HG03457 (cell line): ENCODE results near the gene SRPRB.
"Not testable (repeated sequence)": the region's sequence is repeated elsewhere in the genome, so short reads cannot be mapped to it uniquely, and the experiment has no call there.

Source experiments
- ATAC-seq: cut with Tn5 transposase; IDR thresholded peaks from one replicate; pipeline ENCODE4 v1.9.1; 2021; ENCODE audit warnings: moderate number of reproducible peaks; ENCODE audit not compliant: unreplicated experiment

The SRPRB gene

GRCh38 chr3:133777807-133778568 is 27.6 kb upstream of the SRPRB start:
- no peak for ATAC-seq

DNA sequence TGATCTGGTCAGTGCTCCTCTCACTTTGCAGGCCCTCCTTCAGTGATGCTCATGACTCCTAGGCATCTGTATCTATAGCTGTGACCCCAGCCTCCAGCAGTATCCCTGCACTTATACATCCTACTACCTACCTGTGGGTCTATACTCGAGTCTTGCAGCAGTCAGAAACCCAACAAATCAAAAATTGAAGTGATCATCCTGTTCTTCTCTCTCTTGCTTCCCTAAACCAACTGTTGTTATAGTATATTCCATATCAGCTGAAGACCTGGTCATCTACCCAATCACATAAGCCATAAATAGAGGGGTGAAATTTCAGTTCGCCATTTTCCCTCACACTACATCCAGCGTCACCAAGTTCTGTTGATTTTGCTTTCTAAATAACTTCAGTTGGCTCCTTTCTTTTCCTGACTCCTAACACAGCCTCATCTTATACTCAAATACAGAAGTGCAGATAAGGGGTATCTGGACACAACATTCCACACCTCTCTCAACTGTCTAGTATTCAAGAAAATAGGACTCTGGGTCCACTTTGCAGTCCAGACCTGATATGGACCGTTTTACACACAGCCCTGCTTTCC is 25.9 kb upstream of the SRPRB start:
- no peak for ATAC-seq

DNA sequence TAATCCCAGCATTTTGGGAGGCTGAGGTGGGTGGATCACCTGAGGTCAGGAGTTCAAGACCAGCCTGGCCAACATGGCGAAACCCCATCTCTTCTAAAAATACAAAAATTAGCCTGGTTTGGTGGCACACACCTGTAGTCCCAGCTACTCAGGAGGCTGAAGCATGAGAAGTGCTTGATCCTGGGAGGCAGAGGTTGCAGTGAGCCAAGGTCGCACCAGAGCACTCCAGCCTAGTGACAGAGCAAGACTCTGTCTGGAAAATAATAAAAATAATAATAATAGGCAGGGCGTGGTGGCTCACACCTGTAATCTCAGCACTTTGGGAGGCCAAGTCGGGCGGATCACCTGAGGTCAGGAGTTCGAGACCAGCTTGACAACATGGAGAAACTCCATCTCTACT is 24.9 kb upstream of the SRPRB start:
- not testable (repeated sequence) for ATAC-seq

- no peak for ATAC-seq
Observed at GRCh38 chr3:133781570-133781969, 24.0 kb upstream of the SRPRB start.

GRCh38 chr3:133782454-133782853 is 23.2 kb upstream of the SRPRB start:
- no peak for ATAC-seq

DNA sequence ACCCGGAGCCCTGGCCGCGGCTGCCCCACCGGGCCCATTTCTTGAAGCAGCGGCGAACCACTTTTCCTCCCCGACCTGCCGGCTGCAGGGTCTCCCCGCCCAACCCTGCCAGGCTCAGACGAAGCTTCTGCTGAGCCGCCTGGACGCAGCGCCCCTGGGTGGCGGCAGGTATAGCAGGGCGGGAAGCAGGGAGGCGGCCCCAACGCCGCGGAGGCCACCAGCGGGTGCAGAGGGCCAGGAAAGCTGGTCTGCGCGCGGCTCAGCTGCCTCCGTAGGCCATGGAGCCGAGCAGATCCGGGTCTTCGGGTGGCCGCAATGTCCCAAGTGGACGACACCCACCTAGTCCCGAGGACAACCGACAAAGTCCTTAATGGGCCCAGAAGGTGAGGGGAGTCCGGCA is 21.9 kb upstream of the SRPRB start:
- ATAC-seq = no peak

DNA sequence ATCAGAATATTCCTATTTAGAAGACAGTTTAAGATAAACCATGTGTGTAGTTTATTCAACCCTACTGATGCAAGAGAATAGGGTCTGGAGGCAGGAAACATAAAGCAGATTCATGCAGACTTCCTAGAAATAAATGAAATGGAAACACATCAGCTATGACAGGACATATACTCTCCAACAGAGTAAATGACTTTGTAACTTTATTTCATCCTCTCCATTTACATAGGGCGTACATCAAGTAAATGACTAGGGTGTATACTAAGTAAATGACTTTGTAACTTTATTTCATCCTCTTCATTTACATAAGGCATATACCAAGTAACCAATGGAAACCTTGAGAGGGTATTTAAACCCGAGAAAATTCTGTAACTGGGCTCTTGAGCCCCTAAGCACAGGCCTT is 17.6 kb upstream of the SRPRB start:
- ATAC-seq = no peak

DNA sequence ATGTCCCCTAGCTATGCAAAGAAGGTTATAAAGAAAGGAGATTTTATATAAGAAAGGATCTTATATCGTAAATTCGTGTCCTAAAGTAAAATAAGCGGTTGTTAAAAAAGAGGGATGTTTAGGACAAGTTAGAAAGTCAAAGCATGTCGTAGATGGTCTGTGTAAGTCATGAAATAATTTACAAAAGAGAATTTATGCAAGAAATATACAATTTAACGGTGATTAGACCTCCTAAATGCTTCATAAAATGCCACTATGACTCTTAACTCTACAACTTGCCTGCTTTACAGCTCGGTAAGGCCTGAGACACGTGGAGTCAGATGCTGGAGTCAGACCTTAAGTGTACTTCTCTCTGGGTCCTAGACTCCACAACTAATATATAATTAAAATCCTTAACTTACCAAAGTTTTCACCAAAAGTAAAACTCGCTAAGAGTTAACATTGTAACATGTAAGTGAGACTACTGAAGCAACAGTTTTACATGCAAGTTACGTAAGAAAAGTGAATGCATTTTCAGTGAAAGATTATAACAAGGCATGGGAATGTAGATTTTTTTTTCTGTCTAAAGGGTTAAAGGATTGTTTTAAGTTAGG is 13.3 kb upstream of the SRPRB start:
- no peak for ATAC-seq

DNA sequence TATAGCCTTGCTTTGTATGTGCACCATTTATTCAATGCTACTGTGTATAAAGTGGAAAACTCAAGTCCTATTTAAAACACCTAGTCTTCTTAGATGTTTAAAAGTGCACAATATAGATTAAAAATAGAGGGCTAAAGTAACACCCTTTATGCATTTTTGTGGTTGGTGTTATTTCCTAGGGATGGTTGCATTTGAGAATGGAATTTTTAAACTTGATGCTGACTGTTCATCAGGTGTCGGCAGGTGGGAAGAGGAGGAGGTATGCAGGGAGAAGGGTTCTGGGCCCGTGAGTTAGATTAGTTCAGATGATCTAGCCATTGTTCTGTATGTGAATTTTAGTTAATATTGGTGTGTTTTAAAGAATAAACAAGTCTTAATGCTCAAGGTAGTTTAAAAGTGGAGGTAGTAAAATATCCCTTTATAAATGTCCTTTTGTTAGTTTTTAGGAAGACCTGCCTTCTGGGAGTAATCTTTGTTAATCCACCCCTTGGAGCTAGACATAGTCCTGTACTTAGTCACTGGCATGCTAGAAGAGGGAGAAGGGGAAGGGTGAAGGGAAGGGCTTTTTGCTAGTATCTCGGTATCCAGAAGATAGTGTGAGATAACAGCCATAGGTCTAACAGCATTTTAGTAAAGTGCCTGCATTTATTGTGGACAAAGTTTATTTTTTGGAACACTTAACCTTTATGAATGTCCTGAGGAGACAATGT is 8.1 kb upstream of the SRPRB start:
- ATAC-seq = no peak

DNA sequence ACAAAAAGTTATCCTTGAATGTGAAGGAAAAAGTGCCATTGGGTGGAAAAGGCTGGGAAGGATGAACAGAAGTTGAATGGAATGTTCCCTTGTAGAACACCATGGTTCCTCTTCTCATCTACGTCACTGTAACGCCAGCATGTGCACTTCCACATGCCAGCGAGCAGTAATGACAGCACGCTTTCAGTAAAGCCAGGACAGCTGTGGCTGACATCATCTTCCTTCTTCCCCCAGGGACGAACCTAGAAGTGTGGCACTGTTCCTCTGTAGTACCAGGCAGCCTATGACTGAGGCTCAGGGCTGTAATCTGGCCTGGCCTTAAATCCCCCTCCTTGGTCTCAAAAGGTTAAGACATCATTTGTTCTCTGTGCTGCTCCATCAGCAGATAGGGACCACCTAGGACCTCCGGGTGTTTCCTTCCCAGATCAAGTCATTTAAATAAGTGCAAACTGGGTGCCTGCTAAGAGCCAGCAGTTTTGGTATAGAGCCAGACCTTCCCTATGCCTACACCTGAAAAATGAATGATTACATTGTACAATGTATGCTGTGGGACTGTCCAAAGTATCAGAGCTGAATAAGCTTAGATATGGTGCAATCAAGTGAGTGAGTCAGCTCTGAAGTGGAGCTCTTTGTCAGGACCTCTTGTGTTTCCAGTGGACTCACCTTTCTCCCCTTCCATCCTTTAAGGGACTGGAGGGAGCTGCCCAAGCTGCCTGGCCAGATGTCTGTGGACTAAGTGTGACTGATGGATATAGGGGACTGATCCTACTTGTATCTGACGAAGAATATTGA is 5.6 kb upstream of the SRPRB start:
- no peak for ATAC-seq

GRCh38 chr3:133803469-133803868 is 2.1 kb upstream of the SRPRB start:
- no peak for ATAC-seq

GRCh38 chr3:133804896-133805295 is 719 bp upstream of the SRPRB start:
- no peak for ATAC-seq

- ATAC-seq = no peak
Observed at GRCh38 chr3:133805384-133805701, 272 bp upstream of the SRPRB start.

GRCh38 chr3:133812872-133813271 is 7.3 kb downstream of the SRPRB start:
- no peak for ATAC-seq

DNA sequence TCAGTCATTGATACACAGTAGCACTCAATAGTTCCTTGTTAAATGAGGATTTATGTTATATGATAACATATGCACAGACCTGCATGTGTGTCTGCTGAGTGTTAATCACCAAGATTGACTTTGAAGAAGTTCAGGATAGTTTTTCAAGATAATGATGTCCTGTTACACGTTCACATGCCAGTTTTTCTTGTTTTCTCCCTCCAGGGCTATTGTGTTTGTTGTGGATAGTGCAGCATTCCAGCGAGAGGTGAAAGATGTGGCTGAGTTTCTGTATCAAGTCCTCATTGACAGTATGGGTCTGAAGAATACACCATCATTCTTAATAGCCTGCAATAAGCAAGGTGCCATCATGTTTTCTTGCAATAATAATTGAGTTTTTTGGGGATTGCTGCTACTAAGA is 9.8 kb downstream of the SRPRB start:
- no peak for ATAC-seq

DNA sequence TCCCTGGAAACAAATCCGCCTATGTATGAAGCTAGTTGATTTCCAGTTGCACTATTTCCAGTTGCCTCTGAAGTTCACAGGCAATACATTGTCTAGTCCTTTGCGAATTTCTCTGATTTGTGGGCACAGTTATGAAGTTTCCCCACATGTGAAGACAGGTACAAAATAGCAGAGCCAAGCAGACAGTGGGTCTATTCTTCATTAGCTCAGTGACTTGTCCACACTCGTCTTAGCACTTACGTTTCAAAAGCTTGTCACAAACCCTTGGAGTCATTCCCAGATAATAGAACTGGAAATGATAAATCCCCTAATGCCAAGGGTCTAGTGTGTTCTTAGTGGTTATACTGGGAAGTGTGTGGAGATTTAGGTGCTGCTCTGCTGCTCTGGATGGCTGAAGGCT is 14.5 kb downstream of the SRPRB start:
- no peak for ATAC-seq

- no peak for ATAC-seq
Observed at GRCh38 chr3:133820889-133821675, 15.5 kb downstream of the SRPRB start.

DNA sequence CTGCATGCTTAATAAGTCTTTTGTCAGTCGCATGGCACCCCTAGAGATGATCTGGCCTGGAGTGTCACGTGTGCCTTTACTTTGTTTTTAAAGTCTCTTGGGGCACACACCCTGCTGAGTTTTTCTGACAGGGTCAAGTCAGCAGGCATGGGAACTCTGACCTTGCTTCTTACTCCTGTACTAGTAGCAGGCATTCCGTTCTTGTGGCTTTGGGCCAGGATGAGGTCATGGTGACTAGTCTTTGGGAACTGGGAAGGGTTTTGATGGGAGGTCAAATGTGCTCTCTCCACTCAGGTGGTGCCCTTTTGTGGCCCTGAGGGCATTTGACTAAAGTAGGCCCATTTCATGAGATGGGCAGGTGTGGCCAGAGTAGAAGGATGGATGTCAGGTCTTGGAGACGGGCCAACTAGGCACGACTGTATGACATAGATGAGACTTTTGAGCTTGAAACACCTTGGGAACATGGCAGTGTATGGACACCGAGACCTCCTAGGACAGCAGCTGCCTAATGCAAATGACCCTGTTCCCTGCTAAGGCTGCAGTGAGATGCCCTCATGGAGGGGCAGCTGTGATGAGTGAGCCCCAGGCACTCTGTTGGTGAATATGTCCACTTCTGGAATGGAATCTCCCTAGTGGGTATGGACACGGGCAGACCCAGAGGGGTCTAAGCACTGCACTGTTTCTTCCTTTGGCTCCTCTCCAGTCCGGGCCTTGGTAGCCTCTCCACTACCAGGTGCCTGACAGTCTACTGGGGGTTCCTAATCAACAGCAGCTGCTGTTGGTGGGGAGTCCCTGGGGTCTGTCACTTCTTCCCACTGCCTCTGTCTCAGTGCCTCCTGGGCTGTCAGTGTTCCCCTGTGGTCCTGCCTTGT is 16.4 kb downstream of the SRPRB start:
- no peak for ATAC-seq

DNA sequence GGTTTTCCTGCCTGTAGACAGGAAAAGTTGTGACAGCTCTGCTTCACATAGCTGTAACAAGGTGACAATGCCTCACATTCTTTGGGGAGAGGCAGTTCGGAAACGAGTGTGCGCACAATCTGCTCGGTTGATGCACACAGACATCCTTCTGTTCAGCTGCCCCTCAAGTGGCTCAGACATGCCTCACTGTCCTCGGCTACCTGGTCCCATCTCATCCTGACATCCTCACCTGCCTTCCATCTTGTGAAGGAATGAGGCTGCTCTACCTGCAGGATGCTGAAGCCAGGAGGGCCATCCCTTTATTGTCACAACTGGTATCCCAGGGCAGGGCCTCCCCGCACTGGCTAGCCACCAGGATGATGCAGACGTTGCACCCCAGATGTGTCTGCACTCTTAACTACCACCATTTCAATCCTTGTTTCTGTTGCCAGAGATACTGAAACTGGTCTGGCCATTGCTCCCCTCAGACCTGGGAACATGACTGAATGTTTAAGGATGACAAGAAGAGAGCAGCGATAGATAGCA is 19.4 kb downstream of the SRPRB start:
- ATAC-seq = no peak
